SK-N-MC (cell line): ENCODE data around the gene ATAD3C.

ENCODE experiments used
- DNase-seq: peaks from one replicate; pipeline ENCODE4 v3.0.0-alpha.2; 2011; ENCODE audit warnings: low read depth, low spot score
- H3K27ac ChIP-seq: fragments of 200-600 bp; sonication (generic); 2 replicates; pipeline ENCODE4 v1.5.1; 2016; ENCODE audit warnings: mixed run types
- H3K36me3 ChIP-seq: fragments of 200-600 bp; sonication (generic); 2 replicates; pipeline ENCODE4 v1.6.1; 2017; ENCODE audit warnings: antibody characterized with exemption, low read length, mixed read lengths; ENCODE audit not compliant: insufficient read depth
- H3K4me3 ChIP-seq: fragments of 200-600 bp; sonication (generic); 2 replicates; pipeline ENCODE4 v1.5.1; 2016
- H3K9ac ChIP-seq: fragments of 200-600 bp; sonication (generic); 2 replicates; pipeline ENCODE4 v1.8.0; 2017; ENCODE audit warnings: mixed run types, mixed read lengths; ENCODE audit not compliant: insufficient read length
- H3K9me3 ChIP-seq: fragments of 200-600 bp; sonication (generic); 2 replicates; pipeline ENCODE4 v1.6.1; 2017; ENCODE audit warnings: low read depth, mild to moderate bottlenecking, antibody characterized with exemption, low read length, moderate library complexity, mixed read lengths
- EZH2 ChIP-seq: fragments of 200-600 bp; sonication (generic); IDR thresholded peaks from one replicate; pipeline ENCODE4 v1.6.1; 2017; ENCODE audit warnings: antibody characterized with exemption
- FOXP2 ChIP-seq: optimal IDR thresholded peaks from 2 replicates; pipeline ENCODE3; 2011; ENCODE audit warnings: mild to moderate bottlenecking, moderate library complexity; ENCODE audit not compliant: insufficient read depth; ENCODE audit errors: extremely low read length, control extremely low read depth
- POLR2AphosphoS5 ChIP-seq: IDR thresholded peaks from 2 replicates; pipeline ENCODE4 v1.6.1; 2012; ENCODE audit warnings: mild to moderate bottlenecking, low read depth, low read length, borderline replicate concordance

Gene ATAD3C

DNA sequence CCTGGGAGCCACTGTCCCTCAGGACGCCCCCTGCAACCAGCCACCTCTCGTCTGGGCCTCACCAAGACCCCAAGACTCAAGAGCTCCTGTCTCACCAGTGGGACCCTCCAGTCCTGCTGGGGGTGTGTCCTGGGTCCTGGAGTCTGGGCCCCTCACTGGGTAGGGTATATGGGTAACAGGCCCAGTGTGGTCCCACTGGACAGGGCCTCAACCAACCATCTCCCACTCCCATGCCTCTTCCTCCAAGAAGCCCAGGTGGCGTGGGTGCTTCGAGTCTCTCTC is 14.7 kb upstream of the ATAD3C start:
- DNase-seq = no peak
- no peaks in the 10 kb centered on the region for H3K36me3 ChIP-seq
- H3K27ac ChIP-seq = no peak overlapping the region
- no peaks in the 10 kb centered on the region for H3K9me3 ChIP-seq
- no peak overlapping the region for H3K9ac ChIP-seq
- no peak overlapping the region; the same call in 1 of the 2 replicates for H3K4me3 ChIP-seq
- TF ChIP-seq EZH2 = no peak
- no peak for TF ChIP-seq FOXP2
- TF ChIP-seq POLR2AphosphoS5 = no peak

DNA sequence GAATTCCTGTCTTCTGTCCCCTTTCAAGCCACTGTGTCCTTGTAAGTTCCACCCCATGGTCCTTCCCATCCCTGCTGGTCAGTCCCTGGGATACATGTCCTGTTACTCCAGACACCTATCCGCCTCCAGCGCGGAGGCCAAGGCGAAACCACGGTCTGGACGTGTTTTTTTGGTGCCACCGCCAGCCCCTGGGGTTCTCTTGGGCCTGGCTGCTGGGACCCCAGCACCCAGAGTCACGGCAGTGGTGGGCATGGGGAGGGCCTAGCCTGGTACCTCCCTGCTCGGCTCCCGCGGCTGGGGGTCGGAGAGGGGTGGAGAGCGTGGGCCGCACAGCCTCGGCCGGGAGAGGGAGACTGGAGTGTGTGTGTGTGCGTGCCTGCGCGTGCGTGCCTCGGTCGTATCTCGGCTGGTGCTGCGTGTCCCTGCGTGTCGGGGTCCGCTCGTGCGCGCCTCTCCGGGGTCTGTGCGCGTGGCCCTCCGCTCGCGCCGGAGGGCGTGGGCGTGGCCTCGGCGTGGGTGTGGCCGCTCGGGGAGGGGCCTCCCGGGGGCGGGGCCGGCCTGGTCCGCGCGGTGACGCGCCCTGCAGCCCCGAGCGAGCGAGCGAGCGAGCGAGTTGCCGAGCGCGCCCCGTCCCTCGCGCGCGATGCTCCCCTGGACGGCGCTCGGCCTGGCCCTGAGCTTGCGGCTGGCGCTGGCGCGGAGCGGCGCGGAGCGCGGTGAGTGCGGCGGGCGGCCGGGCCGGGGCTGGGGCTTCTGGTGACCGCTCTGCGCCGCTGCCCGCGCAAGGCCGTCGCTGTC is 14.2 kb upstream of the ATAD3C start, which contains the start of gene VWA1:
TSS of gene VWA1 (plus strand) at position 585 of the 798 bp plus-strand sequence. CDS start at position 644, 59 bp downstream.
- peak within 1 kb of the TSS; percentile 14 for H3K9ac ChIP-seq
- H3K9me3 ChIP-seq = no peaks in the 10 kb centered on the region
- H3K27ac ChIP-seq = no peak within 1 kb of the TSS
- no peak for DNase-seq
- H3K4me3 ChIP-seq = peak within 1 kb of the TSS; percentile 73
- TF ChIP-seq EZH2 = no peak
- peak; percentile 43; the same call in 1 of the 2 replicates for TF ChIP-seq POLR2AphosphoS5
- TF ChIP-seq FOXP2 = no peak
- H3K36me3 ChIP-seq = no peaks in the 10 kb centered on the region

DNA sequence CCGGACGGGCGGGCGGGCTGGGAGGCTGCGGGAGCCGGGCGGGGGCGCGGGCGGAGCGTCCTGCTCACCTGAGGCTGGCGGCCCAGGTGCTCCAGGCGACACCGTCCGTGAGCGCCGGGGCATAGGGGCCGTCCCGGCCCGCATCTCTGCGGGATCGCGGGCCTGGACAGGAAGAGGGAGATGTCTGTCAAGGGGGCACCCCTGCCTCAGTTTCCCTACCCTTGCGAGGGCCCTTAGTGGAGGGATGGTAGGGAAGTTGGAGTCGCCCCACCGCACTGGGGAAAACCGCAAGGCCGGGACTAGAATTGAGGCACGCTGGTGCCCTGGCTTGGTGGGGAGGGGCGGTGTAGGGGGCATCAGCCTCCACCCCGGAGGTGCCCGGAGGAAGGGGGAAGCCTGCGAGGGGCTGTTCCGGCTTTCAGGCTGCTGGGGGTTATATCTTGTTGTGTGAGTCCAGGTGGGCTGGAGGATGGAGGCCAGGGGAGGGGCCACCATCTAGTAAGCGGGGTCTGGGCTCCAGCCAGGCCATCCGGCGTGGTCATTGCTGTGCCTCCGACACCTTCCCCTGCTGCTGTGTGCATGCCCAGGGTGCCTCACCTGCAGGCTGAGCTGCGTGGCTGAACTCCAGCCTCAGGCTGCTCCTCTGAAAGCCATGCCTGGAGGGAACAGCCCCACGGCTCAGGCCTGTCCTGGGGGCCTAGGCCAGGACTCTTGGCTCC is 13.4 kb upstream of the ATAD3C start:
- Histone ChIP-seq H3K4me3 (peak overlapping the region; percentile 73), H3K9ac (no peak overlapping the region)
- no peak for TF ChIP-seq POLR2AphosphoS5
- TF ChIP-seq FOXP2 = no peak
- no peak for TF ChIP-seq EZH2

DNA sequence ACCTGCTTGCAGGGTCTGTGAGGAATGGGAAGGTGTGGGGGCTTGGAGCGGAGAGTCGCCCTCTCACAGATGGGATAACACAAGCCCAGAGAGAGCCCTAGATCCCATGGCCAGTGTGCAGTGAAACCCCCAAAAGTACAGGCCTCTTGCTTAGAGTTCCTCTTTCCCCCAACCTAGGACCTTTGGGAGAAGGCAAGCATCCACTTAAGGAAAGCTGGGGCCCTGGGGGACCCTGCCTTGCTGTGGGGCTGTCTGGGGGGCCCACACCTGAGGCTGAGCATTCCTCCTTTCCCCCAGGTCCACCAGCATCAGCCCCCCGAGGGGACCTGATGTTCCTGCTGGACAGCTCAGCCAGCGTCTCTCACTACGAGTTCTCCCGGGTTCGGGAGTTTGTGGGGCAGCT is 12.9 kb upstream of the ATAD3C start:
- no peak for DNase-seq
- Histone ChIP-seq H3K27ac (no peak overlapping the region), H3K9ac (no peak overlapping the region)

More for the DNA sequence above, 13.4 kb upstream of the ATAD3C start:
- Histone ChIP-seq H3K27ac (no peak overlapping the region), H3K9me3 (no peaks in the 10 kb centered on the region), H3K36me3 (no peaks in the 10 kb centered on the region)
- no peak for DNase-seq

DNA sequence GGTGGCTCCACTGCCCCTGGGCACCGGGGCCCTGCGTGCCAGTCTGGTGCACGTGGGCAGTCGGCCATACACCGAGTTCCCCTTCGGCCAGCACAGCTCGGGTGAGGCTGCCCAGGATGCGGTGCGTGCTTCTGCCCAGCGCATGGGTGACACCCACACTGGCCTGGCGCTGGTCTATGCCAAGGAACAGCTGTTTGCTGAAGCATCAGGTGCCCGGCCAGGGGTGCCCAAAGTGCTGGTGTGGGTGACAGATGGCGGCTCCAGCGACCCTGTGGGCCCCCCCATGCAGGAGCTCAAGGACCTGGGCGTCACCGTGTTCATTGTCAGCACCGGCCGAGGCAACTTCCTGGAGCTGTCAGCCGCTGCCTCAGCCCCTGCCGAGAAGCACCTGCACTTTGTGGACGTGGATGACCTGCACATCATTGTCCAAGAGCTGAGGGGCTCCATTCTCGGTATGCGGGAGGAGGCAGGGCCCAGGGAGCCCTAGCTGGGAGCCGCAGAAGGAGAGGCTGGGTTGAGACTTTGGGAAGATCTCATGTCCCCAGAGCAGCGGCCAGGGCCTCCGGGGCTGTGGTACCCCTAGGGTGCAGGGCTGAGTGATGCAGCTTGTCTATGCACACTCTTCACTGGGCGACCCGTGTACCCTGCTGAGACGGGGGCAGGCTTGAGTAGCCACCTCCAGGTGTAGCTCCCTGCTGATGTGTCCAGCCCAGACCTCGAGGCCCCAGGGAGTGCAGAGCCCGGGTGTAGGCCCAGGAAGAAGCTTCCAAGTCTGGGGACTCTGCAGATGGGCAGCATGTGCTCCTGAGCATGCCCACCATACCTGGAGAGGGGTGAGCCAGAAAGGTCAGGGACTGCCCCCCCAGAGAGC is 12.2 kb upstream of the ATAD3C start:
- H3K36me3 ChIP-seq = no peaks in the 10 kb centered on the region
- H3K27ac ChIP-seq = no peak overlapping the region
- H3K4me3 ChIP-seq = no peak overlapping the region
- no peaks in the 10 kb centered on the region for H3K9me3 ChIP-seq
- TF ChIP-seq FOXP2 (no peak), EZH2 (no peak), POLR2AphosphoS5 (no peak)
- no peak for DNase-seq
- H3K9ac ChIP-seq = no peak overlapping the region

More for the DNA sequence above, 12.9 kb upstream of the ATAD3C start:
- no peaks in the 10 kb centered on the region for H3K9me3 ChIP-seq
- H3K4me3 ChIP-seq = peak overlapping the region; percentile 73; the same call in 1 of the 2 replicates
- no peaks in the 10 kb centered on the region for H3K36me3 ChIP-seq
- TF ChIP-seq FOXP2 (no peak), EZH2 (no peak), POLR2AphosphoS5 (no peak)

DNA sequence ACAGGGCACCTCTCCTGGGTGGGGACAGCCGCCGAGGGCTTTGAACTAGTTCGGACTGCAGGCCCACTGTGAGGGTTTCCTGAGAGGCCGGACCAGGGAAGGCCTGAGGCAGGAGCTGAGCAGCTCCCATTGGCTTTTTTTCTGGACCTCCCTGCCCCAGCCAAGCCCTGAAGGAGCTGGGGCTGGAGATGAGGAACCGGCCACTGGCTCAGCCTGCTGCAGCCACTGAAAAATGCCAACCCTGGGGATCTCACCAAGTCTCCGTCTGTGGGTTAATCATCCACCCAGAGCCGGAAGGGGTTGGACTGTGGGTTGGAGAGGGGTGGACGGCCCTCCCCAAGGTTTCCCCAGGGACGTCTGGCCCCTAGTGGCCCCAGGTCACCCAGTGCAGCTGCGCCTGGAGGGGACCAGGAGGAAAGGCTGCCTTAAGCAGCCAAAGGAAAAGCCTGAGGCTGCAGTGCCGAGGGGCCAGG is 11.5 kb upstream of the ATAD3C start:
- no peak for DNase-seq
- Histone ChIP-seq H3K4me3 (no peak overlapping the region), H3K9ac (no peak overlapping the region), H3K27ac (no peak overlapping the region), H3K9me3 (no peaks in the 10 kb centered on the region), H3K36me3 (no peaks in the 10 kb centered on the region)
- TF ChIP-seq EZH2 (no peak), POLR2AphosphoS5 (no peak), FOXP2 (no peak)

DNA sequence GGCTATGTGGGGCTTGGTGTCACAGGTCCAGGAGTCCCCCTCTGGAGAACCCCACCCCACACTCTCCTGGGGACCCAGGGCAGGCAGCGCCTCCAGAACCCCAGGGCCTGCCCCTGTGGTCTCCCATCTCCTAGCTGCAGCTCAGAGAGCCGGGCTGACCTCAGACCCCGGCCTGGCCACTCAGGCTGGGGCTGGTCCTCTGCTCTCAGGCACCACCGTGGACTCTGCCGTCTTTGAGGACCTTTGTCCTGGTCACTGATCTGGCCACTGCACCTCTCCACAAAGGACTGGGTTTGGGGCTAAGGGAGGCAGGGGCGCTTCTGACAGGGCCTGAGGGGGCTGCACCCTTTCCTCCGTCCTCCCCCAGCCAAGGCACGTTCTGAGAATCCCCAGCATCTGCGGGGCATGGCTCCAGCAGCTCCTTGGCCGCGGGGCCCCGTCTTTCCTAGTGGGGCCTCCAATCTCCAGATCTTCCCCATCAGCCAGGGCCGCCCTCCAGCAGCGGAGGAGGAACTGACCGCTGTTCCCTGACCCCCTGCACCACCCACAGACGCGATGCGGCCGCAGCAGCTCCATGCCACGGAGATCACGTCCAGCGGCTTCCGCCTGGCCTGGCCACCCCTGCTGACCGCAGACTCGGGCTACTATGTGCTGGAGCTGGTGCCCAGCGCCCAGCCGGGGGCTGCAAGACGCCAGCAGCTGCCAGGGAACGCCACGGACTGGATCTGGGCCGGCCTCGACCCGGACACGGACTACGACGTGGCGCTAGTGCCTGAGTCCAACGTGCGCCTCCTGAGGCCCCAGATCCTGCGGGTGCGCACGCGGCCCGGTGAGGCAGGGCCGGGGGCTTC is 10.7 kb upstream of the ATAD3C start:
- H3K9me3 ChIP-seq = no peaks in the 10 kb centered on the region
- H3K9ac ChIP-seq = no peak overlapping the region
- no peaks in the 10 kb centered on the region for H3K36me3 ChIP-seq
- DNase-seq = no peak
- H3K4me3 ChIP-seq = no peak overlapping the region
- H3K27ac ChIP-seq = no peak overlapping the region
- no peak for TF ChIP-seq FOXP2
- TF ChIP-seq POLR2AphosphoS5 = no peak
- no peak for TF ChIP-seq EZH2
